ENCODE measurements around the gene SLC15A3.

DNA sequence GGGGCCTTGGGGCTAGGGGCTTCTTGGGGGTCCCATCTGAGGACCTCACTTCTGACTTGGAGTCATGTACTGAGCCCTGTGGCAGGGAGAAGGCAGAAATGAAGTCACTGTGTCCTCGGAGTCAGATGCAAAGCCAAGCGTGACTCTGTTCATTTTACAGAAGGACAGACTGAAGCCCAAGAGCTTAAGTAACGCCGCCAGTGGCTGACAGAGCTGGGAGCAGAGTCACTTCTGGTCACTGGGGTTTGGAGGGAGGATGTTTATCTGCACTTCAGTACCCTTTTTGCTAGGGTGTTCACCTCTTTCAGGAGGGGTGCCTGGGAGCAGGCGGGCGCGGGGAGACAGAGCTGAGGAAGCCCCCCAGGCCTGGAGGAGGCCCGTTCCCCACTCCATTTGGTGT, 30.2 kb upstream of the SLC15A3 start:
- no peak for TF ChIP-seq CTCF (IDR thresholded peaks at IDR 0.05)
- TF ChIP-seq POLR2AphosphoS5 (IDR thresholded peaks at IDR 0.05), result no peak
